ENCODE measurements around the gene PPP1R9A.
"Not testable (repeated sequence)": the region's sequence is repeated elsewhere in the genome, so short reads cannot be mapped to it uniquely, and the experiment has no call there.

Gene PPP1R9A

DNA sequence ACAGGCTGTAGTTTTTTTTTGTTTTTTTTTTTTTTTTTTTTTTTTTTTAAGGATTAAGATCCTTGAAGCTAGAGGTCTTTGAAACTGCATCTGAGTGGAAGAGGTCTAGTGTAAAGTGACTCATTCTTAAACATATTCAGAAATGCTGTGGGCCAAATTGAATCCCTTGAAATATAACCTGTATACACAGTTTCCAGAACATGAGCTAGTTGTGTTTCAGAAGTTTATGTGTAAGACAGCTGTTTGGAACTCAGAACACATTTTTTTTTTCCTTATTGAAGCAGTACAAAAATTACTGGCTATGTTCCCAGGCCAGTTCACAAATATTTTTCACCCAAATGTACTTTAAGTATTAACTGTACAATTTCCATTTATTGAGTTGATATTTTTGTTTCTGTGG, 67.9 kb downstream of the PPP1R9A start:
- DNase-seq (ENCODE audit: low read depth), result peak; percentile 13

DNA sequence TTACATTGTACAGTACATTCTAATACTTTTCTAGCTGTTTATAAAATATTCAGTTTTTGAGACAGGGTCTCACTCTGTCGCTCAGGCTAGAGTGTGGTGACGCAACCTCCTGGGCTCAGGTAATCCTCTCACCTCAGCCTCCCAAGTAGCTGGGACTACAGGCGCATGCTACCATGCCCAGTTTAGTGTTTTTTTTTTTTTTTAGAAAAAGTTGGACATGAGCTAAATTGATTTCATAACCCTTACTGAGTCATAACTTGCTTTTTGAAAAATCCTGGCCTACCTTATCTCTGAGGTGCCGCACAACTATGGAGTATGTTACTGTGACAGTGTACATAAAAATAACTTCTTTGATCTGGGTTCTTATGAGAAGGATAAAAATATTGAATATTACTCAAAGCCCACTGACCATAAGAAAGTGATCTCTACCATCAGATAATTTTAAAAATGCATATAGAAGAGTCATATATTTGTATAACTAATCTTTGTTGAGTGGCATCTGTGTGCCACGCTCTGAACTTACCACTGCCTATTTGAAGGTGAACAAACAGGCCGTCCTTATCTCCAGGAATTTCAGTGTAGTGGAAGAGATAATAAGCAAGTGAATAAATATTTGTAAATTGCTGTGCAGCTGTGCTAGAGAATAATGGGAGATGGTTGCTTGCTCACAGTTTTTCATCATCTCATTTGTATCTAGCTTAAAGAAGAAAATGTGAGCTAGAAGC, 73.2 kb downstream of the PPP1R9A start:
- peak; percentile 76 for DNase-seq (ENCODE audit: low read depth)

DNA sequence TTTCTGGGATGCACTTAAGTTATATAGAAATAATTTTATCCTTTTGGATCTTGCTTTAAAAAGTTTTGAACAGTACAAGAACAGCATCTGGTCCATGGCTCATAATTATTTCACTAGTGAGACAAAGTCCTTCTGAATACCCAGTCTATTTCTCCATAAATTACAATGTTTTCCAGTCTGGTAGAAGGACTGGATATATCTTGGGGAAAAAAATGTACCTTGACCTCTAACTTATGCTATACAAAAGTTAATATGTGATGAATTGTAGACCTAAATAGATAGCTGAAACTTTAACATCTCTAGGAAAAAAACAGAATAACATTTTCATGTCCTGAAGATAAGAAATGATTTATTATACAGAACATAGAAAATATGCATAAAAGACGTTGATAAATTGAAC, 88.5 kb downstream of the PPP1R9A start:
- no peak for DNase-seq (ENCODE audit: low read depth)

DNA sequence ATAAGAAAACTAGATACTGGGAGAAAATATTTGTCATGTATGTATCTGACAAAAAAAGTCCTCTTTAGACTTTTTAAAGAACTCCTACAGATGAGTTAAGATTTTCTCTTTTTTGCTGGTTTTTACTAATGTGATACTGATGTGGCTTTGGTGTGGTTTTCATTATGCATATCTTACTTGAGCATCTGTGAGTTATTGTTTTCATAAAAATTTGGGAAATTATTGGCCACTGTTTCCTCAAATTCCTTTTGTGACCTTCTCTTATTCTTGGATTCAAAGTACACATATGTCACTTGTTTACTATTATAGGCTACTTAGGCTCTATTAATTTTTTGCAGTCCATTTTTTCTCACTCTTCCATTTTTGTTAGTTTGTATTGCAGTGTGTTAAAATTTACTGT, 89.0 kb downstream of the PPP1R9A start:
- DNase-seq (ENCODE audit: low read depth), result no peak

DNA sequence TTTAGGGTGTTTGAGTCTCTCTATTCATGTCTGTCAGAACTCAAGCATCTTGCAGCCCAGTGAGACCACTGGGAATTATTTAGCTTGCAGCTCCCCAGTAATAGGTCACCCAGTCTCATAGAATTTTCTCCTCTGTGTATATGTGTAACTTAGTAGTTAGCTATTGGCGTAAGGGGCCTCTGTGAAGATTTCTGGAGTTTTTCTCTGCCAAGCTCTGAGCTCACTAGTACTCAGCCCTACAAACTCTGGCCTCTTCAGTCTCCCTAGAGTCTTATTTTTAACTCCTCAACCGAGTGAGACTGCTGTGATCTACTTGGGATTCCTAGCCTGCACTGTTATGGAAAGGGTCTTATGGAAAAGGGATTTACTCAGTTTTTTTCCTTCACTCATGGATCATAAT, 90.2 kb downstream of the PPP1R9A start:
- no peak for DNase-seq (ENCODE audit: low read depth)

DNA sequence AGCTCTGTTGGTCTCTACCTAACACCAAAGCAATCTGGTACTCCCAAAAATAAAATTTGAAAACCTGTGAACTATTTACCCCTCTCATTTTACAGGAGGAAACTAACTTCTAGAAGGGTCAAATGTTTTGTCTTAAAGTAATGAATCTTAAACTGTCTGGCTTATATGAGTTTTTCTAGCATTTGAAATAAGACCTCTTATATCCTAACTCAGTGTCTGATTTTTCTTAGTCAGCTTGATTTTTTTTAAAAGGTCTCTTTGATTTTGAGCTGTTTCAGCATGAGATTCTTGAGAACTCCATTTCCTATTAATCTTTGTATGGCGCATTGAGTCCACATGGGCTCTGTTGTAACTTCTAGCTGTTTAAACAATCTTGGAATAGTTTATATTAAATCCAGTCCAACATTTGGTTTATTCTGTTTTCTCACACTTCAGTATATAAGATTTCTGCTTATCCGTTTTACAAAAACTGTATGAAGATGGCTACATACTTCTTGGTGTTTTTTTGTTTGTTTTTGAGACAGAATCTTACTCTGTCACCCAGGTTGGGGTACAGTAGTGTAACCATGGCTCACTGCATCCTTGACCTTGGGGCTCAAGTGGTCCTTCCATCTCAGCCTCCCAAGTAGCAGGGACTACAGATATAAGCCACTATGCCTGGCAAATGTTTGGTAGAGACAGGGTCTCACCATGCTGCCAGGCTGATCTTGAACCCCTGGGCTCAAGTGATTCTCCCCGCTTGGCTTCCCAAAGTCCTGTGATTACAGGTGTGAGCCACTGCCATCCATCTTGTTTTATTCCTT, 91.1 kb downstream of the PPP1R9A start:
- no peak for DNase-seq (ENCODE audit: low read depth)

DNA sequence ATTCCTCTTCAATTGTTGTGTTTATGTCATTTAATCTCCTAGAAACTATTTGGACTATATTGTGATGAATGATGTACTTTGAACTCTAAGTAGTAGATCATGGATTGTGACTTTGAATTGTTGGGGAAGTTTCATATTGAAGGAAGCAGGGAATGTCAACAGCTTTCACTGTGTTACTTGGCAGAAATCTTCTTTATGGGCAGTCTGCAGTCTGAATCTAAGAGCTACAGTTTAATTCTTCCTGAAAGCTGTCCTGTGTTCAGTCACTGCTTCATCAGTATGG, 91.6 kb downstream of the PPP1R9A start:
- DNase-seq (ENCODE audit: low read depth), result no peak

DNA sequence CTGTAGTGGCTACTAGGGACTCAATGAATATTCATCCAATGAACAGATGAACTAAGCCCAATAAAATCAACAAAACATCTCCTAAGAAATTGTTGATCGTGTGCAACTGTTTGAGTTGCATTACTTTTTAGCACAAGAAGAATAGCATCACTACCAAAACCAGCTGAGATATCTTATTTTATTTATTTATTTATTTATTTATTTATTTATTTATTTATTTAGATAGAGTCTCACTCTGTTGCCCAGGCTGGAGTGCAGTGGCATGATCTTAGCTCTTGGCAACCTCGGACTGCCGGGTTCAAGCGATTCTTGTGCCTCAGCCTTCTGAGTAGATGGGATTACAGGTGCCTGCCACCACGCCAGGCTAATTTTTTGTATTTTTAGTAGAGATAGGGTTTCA, 92.2 kb downstream of the PPP1R9A start:
- not testable (repeated sequence) for DNase-seq (ENCODE audit: low read depth)

DNA sequence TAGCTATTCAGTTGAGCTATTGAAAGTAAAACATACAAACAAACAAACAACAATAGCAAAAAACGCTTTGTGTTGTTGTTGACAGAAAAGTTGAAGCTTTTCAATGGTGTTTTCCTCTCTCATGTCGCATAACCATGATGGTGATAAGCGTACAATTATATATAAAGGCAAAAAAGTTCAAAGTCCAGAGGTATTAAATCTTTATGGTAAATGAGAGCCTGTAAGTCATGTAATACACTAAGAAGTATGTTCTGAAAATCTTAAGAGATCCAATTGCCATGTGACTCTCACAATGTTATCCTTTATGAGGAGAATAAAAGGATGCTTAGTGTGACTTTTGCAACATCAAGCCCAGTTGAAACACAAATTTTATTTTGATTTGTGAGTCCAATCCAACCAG, 93.9 kb downstream of the PPP1R9A start:
- DNase-seq (ENCODE audit: low read depth), result no peak

DNA sequence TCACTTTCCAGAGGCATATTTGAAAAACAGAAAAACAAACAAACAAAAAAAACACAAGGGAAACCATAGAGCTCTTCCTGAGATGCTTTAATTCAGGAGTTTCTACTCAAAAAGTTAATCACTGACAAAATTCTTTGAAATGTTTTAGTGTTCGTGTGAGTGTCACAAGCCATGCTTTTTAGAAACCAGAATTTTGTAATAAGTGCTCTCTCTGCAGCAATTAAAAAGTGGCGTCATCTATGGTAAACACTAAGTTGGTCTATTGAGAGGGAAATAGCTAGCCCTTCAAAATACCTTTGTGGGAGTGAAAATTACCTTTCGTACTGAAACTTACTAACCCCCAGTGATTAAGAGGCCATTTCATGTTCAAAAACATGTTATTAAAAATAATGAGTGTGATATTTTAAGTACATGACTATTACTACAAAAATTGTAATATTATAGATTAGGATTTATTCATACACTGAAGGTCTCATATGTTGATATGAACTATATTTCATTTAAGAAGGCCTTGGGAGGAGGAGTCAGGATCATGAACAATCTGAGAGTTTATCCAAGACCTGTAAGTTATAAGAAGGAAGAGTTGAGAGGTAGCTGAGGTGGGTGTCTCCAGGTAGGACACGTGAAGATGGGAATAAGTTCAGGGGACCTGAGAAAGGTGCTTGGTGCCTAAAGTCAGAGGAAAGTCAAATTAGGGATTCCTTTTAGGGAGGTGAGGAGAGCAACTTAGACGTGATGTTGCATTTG, 94.6 kb downstream of the PPP1R9A start:
- no peak for DNase-seq (ENCODE audit: low read depth)

DNA sequence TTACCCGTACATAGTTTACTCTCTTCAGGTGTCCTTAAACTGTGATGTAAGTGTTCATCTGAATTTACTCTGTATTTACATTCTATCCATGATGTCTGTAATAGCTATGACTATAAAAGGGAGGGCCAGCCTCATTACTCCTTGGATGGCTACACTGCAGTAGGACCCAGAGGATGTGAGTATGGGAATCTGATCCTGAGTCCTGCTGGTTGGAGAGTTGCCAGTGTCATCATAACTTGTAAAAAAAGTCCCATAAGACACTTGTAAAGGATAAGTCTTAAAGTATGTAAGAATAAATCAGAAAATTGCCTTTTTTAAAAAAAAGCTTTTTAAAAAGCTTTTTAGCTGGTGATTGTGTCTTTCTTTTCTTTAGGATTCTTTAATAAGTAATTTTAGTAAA, 95.4 kb downstream of the PPP1R9A start:
- DNase-seq (ENCODE audit: low read depth), result no peak

DNA sequence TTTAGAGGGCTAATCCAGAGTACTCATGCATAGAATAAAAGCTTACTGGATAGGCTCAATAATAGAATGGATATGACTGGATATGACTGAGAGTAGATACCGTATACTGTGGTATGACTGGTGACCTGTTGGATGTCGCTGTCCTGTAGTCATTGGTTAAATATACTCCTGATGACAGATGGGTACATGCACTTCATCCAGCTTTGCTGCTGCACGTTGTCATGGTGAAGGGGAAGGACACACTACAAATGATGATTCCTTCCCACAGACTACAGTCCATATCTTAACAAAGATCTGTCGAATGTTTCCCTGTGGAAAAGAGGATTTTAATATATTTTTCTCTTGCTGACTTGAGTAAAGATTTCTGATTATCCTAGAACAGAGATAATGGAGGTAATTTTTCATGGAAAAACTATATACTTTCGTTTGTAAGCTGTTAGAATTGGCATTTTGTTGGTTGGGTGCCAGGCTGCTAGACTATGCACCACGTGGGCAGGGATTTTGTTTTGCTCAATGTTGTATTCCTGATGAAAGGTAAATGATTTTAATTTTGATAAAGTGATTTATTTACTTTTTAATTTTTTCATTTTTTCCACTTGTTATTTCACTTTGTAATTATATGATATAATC, 97.3 kb downstream of the PPP1R9A start:
- DNase-seq (ENCODE audit: low read depth), result no peak

DNA sequence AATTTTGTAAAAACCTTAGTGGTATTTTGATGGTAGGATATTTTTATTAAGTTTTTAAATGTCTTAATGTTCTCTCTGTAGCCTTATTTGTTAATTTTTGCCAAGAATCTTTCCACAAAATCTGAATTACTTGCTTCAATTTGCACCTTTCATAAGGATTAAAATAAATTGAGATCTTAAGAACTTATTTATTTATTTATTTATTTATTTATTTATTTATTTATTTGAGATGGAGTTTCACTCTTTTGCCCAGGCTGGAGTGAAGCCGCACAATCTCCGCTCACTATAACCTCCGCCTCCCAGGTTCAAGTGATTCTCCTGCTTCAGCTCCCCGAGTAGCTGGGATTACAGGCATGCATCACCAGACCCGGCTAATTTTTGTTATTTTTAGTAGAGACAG, 98.6 kb downstream of the PPP1R9A start:
- DNase-seq (ENCODE audit: low read depth), result no peak

DNA sequence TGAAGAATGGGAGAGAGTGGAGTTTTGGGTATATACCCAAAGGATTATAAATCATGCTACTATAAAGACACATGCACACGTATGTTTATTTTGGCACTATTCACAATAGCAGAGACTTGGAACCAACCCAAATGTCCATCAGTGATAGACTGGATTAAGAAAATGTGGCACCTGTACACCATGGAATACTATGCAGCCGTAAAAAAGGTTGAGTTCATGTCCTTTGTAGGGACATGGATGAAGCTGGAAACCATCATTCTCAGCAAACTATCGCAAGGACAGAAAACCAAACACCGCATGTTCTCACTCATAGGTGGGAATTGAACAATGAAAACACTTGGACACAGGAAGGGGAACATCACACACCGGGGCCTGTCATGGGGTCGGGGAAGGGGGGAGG, 101.4 kb downstream of the PPP1R9A start:
- not testable (repeated sequence) for DNase-seq (ENCODE audit: low read depth)

DNA sequence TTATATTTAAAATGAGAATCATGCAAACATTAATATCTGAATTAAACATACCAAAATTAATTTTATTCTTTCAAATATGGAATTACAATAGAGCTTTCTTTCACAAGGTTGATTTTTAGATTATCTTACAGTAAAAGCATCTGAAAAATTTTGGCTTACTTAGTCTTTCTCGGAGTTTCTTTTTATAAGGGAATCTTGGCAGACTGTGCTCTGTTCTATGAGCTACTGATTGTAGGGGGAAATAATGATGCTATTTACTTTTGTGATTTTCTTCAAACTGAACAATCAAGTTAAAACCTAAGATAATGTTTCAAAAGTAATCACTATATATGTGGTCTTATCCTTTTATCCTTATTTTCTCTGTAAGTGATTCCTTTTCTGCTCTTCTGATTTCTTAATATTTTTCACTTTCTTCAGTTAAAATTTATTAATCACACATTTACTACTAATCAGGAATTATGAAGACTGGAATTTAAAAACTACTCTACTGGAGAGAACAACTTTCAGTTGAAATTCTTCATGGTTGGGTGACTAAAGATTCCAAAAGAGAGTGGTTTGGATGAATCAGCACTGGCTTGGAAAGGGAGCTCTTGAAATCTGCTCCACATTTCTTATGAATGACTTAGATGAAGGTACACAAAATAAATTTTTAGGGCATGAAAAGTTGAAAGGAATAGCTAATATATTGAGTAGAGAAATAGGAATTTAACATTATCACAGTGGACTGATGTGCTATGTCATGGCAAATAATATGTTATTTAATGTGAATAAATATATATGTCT, 103.9 kb downstream of the PPP1R9A start:
- peak; percentile 71 for DNase-seq (ENCODE audit: low read depth)

DNA sequence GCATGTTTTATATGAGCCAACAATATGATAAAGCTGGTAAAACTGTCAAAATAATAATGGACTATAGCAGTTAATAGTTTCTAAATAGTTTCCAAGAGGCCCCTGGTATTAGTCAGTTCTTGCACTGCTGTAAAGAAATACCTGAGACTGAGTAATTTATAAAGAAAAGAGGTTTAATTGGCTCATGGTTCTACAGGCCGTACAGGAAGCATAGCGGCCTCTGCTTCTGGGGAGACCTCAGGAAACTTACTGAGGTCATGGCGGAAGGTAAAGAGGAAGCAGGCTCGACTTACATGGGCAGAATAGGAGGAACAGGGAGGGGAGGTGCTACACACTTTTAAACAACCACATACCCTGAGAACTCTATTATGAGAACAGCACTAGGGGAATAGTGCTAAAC, 104.6 kb downstream of the PPP1R9A start:
- DNase-seq (ENCODE audit: low read depth), result peak; percentile 16

DNA sequence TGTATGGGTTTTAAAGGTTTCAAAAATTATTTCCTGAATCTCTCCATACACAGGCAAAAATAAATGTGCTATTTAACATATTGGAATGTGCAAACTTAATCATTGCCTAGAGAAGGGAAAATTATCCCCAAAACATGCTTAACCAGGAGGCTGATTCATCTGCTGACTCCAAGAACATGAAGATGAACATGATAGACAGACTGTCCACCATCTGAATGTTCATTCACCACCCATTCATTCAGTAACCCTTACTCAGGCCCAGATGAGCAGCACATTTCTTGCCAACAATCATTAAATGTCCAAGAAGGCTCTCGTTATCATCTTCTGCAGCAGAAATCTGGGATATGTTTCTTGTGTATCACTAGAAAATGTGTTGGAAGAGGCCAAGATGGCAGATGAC, 110.6 kb downstream of the PPP1R9A start:
- DNase-seq (ENCODE audit: low read depth), result no peak

DNA sequence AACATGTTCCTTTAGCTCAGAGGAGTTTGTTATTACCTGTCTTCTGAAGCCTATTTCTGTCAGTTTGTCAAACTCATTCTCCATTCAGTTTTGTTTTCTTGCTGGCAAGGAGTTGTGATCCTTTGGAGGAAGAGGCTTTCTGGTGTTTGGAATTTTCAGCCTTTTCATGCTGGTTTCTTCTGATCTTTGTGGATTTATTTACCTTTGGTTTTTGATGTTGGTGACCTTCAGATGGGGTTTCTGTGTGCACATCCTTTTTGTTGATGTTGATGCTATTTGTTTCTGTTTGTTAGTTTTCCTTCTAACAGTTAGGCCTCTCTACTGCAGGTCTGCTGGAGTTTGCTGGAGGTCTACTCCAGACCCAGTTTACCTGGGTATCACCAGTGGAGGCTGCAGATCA, 118.6 kb downstream of the PPP1R9A start:
- no peak for DNase-seq (ENCODE audit: low read depth)

DNA sequence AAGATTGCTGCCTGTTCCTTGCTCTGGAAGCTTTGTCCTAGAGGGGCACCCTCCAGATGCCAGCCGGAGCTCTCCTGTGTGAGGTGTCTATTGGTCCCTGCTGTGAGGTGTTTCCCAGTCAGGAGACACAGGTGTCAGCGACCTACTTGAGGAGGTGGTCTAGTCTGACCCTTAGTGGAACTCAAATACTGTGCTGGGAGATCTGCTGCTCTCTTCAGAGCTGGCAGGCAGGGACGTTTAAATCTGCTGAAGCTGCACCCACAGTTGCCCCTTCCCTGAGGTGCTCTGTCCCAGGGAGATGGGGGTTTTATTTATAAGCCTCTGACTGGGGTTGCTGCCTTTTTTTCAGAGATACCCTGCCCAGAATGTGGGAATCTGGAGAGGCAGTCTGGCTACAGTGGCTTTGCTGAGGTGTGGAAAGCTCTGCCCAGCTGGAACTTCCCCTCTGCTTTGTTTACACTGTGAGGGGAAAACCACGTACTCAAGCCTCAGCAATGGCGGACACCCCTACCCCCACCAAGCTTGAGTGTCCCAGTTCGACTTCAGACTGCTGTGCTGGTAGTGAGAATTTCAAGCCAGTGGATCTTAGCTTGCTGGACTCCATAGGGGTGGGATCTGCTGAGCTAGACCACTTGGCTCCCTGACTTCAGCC, 119.2 kb downstream of the PPP1R9A start:
- DNase-seq (ENCODE audit: low read depth), result no peak

DNA sequence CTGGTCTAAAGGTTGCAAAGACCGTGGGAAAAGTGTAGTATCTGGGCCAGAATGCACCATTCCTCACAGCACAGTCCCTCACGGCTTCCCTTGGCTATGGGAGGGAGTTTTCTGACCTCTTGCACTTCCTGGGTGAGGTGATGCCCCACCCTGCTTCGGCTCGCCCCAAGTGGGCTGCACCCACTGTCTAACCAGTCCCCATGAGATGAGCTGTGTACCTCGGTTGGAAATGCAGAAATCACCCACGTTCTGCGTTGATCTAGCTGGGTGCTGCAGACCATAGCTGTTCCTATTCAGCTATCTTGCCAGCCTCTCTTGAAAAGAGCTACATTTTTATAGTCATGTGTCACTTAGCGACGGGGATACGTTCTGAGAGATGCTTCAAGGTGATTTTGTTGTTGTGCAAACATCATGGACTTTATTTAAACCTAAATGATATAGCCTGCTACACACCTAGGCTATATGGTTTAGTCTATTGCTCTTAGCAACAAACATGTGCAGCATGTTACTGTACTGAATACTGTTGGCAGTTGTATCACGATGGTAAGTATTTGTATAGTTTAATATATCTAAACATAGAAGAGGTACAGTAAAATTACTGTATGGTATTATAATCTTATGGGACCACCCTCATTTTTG, 120.0 kb downstream of the PPP1R9A start:
- no peak for DNase-seq (ENCODE audit: low read depth)

DNA sequence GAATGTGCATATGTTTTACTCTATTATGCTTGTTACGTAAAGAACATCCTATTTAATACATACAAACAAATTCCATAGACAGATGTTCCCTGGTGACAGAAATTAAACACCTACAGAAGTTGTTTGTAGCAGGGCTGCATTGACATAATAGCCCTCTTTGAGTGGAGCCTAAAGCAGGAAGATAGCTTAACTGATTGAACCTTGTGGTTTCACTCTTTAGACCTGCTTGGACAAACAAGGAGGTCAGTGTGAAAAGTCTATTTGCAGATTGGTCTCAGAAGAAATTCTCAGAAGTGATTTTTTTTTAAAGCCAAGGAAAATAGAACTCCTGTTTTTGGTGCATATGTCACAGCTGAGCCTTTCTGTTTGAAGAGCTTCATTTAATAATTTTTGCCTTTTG, 121.3 kb downstream of the PPP1R9A start:
- no peak for DNase-seq (ENCODE audit: low read depth)

Data from amniotic epithelial cell (primary cell).